ACC112 (cell line): ENCODE results near the gene OGDHL.

Source experiments
- H2AFZ ChIP-seq: fragments of 200-600 bp; sonication (generic); one replicate; pipeline ENCODE4 v1.6.0; 2017; ENCODE audit warnings: antibody characterized with exemption, low read length; ENCODE audit not compliant: unreplicated experiment
- H3K27ac ChIP-seq: fragments of 200-600 bp; sonication (generic); 2 replicates; pipeline ENCODE4 v1.5.1; 2014; ENCODE audit warnings: low read depth, mild to moderate bottlenecking, antibody characterized with exemption, low read length, moderate library complexity
- H3K27me3 ChIP-seq: fragments of 200-600 bp; sonication (generic); 2 replicates; pipeline ENCODE4 v1.6.1; 2014; ENCODE audit warnings: mild to moderate bottlenecking, antibody characterized with exemption, low read length, moderate library complexity, mixed read lengths; ENCODE audit not compliant: insufficient read depth
- H3K36me3 ChIP-seq: fragments of 200-600 bp; sonication (generic); 2 replicates; pipeline ENCODE4 v1.6.1; 2016; ENCODE audit warnings: mild to moderate bottlenecking, antibody characterized with exemption, low read length, moderate library complexity, mixed read lengths; ENCODE audit not compliant: insufficient read depth
- H3K4me1 ChIP-seq: fragments of 200-600 bp; sonication (generic); one replicate; pipeline ENCODE4 v1.6.1; 2016; ENCODE audit warnings: low read length, mixed read lengths; ENCODE audit not compliant: insufficient read depth, unreplicated experiment, control insufficient read depth
- H3K4me3 ChIP-seq: fragments of 200-600 bp; sonication (generic); 2 replicates; pipeline ENCODE4 v1.5.1; 2014; ENCODE audit warnings: mild to moderate bottlenecking, low read depth, low read length
- H3K79me2 ChIP-seq: fragments of 200-600 bp; sonication (generic); one replicate; pipeline ENCODE4 v1.6.0; 2016; ENCODE audit warnings: low read length; ENCODE audit not compliant: control insufficient read depth, unreplicated experiment, insufficient read depth

Gene OGDHL

DNA sequence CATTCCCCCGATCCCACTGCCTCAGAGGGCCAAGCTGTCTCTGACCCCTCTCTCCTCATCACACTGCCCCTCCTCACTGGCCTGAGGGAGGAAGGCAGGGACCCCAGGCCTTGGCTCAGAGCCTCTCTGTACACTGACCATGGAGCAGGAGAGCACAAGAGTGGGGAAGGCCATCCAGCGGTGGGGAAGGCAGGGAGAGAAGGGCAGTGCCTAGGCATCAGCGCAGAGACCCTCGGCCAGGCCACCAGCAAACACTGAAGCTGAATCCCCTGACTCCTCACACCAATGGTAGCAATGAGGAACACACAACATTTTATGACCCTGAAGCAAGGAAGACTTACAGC is 14.8 kb downstream of the OGDHL start:
- no peaks in the 10 kb centered on the region for H3K4me1 ChIP-seq
- no peaks in the 10 kb centered on the region for H3K36me3 ChIP-seq
- no peak overlapping the region for H3K4me3 ChIP-seq
- H3K27ac ChIP-seq, result no peak overlapping the region
- H3K27me3 ChIP-seq, result peaks cover 12% of the 10 kb centered on the region
- no peaks in the 10 kb centered on the region for H3K79me2 ChIP-seq
- no peak overlapping the region for H2AFZ ChIP-seq

DNA sequence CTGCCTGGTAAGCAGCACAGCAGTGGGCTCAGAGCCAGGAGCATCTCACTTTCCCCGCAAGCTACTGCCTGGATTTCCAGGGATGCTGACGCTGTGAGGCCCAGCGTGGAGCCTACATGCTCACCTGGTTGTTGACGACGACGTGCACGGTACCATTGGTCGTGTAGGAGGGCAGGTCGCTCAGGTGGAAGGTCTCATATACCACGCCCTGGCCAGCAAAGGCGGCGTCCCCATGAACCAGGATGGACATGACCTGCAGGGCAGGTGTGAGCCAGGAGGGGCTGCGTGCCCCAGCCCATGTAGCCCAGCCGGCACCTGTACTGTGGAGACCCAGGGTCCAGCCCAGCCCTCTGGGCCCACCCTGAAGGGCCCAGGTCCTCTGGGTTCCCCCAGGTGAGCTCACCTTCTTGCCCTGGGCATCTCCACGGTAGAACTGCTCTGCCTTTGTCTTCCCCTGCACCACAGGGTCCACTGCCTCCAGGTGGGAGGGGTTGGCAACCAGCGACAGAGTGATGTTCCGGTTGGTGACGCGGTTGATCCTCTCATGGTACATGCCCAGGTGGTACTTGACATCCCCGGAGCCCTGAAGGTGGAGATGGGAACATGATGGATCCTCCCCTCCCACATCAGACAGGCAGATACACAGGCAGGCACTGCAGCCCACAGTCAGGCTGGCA is 15.4 kb downstream of the OGDHL start:
- Histone ChIP-seq H3K27ac (no peak overlapping the region), H3K27me3 (peaks cover 12% of the 10 kb centered on the region), H3K36me3 (no peaks in the 10 kb centered on the region), H3K4me3 (no peak overlapping the region), H2AFZ (no peak overlapping the region), H3K79me2 (no peaks in the 10 kb centered on the region), H3K4me1 (no peaks in the 10 kb centered on the region)

DNA sequence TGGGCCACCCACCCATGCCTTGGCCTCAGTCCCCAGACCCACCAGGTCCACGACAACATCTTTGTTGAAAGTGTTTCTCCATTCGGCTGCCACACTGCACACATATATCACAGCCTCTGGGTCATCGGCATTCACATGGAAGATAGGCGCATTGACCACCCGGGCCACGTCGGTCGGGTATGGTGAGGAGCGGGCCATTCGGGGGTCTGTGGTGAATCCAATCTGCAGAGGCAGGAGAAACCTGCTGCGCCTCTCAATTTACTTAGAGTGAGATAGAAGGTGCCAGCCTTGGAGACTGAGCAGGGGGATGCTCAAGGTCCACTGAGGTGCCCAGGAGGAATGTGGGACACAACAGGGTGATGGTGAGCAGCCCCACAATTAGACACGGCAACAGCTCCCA is 16.4 kb downstream of the OGDHL start:
- Histone ChIP-seq H2AFZ (no peak overlapping the region), H3K79me2 (no peaks in the 10 kb centered on the region), H3K4me3 (no peak overlapping the region), H3K27me3 (peaks cover 12% of the 10 kb centered on the region), H3K27ac (no peak overlapping the region), H3K36me3 (no peaks in the 10 kb centered on the region), H3K4me1 (no peaks in the 10 kb centered on the region)

DNA sequence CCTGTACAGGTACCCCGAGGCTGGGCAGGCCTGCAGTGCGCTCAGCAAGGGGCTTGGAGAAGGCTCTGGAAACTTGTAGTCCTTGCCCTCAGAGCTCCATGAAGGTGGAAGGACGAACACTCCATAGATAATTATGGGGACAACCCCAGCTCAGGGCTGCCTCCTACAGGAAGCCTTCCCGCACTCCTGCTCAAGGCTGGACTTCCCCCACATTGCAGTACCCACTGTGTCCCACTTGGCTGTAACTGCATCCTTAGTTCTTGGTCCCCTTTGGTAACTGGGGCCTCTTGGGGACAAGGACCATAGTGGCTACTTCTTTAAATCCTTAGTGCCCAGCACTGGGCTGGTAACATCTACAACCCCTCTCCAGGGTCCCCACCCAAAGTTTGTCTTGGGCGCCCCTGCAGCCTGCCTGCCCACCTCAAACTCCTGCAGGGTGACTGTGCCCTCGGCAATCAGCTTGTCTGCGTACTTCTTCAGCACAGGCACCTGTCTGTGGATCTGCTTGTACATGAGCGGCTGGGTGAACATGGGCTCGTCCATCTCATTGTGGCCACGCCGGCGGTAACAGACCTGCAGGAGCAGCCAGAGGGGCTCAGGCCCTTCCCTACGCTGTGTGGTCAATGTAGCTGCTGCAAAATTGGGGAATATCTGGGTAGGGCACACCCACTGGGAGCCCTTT is 17.1 kb downstream of the OGDHL start:
- Histone ChIP-seq H3K4me3 (no peak overlapping the region), H2AFZ (no peak overlapping the region), H3K4me1 (no peaks in the 10 kb centered on the region), H3K27ac (no peak overlapping the region), H3K79me2 (no peaks in the 10 kb centered on the region), H3K27me3 (peaks cover 12% of the 10 kb centered on the region), H3K36me3 (no peaks in the 10 kb centered on the region)

DNA sequence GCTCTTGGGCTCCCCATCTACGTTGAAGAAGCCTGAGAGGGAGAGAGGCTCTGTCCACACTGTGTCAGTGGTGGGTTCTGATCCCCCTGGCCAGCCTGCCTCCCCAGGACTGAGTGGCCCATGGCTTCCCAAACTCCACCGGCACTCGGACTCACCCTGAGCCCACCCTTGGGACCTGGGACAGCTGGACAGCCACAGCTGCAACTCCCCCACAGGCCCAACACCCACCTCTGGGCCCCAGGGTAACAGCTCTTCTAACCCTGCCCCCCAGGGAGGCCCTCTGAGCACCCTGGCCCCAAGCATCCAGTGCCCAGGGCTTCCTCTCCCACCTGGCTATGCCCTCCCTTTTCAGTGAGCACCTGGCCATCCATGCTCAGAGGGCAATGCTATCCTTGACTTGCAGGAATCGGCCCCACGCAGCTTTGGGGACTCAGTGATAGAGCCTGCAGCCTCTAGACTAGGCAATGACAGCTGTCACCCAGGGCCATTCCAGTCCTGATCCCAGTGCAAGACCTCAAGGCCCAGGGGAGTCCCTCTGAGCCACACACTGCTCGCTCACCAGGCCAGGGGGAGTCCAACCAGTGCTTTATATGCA is 17.9 kb downstream of the OGDHL start:
- Histone ChIP-seq H3K27ac (no peak overlapping the region), H2AFZ (no peak overlapping the region), H3K36me3 (no peaks in the 10 kb centered on the region), H3K79me2 (no peaks in the 10 kb centered on the region), H3K4me3 (no peak overlapping the region), H3K27me3 (peaks cover 12% of the 10 kb centered on the region), H3K4me1 (no peaks in the 10 kb centered on the region)

DNA sequence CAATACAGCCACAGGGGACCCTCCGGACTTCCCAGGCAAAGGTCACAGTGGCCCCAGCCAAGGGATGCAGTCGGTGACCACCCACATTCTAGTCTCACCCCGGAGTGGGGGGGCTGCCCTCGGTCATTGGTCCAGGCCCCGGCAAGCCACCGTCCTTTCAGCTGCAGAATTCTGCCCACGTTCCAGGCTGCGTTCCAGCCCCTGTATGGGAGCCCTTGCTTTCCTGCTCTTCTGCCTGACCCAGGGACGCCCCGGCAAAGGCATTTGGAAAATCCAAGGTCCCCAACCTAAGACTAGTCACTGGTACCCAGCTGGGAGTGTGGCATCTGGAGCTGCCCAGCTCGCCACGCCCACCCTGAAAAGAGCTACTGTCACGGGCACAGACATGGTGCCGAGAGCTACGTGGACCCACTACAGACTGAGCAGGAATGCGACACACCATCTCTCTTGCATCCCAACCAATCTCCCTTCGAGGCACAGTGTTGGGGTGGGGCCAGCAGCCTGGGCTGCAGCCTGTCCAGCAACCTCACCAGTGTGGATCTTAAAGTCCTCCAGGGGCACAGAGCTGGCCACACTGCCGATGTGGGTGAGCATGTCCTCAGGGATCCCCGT is 18.6 kb downstream of the OGDHL start:
- Histone ChIP-seq H3K4me3 (no peak overlapping the region), H3K27ac (no peak overlapping the region), H3K36me3 (no peaks in the 10 kb centered on the region), H3K79me2 (no peaks in the 10 kb centered on the region), H3K27me3 (peaks cover 12% of the 10 kb centered on the region), H2AFZ (no peak overlapping the region), H3K4me1 (no peaks in the 10 kb centered on the region)

DNA sequence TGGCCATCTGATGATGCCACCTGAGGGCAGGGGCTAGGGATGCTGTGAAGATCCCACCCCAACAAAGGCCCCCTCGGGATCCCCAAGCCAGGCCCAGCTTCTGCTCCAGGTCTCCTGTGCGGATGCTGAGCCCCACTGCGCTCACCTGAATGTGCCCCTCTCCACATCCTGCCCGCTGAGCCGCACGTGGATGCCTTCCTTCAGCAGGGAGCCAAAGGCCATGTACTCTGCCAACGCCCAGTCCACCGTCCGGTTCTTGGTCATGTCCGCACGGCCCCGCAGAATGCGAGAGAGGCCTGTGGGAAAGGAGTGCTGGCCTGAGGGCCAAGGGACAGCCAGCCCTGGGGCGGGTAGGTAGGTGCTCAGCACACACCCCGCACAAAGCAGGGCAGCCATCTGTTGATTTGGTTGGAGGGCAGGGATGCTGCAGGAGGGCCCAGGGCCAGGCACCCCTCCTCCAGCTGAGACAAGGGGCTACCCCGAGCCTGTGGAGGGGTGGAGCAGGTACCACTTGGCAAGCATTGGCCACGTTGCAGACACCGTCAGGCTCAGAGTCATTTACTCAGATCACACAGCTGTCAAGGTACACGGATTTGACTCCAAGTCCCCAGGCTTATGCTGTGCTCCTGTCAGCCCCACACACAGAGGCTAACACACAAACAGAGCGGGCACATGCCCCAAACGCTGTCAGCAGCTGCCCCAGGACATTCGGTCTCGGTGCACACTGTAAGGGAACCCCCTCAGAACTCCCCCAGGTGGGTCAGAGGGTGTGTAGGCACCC is 19.2 kb downstream of the OGDHL start:
- H3K27ac ChIP-seq, result no peak overlapping the region
- no peaks in the 10 kb centered on the region for H3K4me1 ChIP-seq
- H2AFZ ChIP-seq, result no peak overlapping the region
- H3K4me3 ChIP-seq, result no peak overlapping the region
- H3K27me3 ChIP-seq, result peaks cover 7% of the 10 kb centered on the region
- no peaks in the 10 kb centered on the region for H3K79me2 ChIP-seq
- H3K36me3 ChIP-seq, result no peaks in the 10 kb centered on the region

DNA sequence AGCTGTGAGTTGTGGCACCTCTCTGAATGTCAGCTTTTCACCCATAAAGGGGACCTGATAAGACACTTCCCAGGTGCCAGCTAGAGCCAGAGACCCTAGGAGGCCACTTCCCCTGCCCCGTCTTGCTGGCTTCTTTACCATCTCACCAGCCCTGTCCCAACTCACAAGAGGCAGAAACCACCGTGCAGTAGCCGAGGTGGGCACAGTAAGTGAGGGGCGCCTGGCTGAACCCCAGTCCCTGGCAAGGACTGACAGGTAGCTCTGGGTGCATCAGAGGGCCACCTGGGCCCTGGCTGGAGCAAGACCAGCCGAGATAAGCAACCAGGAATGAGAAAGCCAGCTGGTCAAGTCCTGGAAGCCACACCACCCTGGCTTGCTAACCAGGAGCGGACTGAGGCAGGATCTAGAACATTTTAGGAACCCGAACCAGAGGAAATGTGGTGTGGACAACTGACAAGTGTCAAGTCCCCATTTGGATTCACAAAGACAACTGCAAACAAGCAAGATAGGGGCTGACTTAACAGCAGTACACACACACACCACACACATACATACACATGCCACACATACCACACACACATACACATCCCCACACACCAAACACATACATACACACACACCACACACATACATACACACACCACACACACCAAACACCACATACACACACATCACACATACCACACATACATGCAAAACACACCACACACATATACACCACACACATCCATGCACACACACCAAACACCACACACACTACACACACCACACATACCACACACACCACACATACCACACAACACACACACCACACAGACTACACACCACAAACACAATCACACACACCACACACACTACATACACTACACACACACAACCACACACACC is 20.8 kb downstream of the OGDHL start:
- Histone ChIP-seq H3K4me1 (no peaks in the 10 kb centered on the region), H3K79me2 (no peaks in the 10 kb centered on the region), H3K27ac (no peak overlapping the region), H3K27me3 (no peaks in the 10 kb centered on the region), H3K4me3 (no peak overlapping the region), H3K36me3 (no peaks in the 10 kb centered on the region), H2AFZ (no peak overlapping the region)

DNA sequence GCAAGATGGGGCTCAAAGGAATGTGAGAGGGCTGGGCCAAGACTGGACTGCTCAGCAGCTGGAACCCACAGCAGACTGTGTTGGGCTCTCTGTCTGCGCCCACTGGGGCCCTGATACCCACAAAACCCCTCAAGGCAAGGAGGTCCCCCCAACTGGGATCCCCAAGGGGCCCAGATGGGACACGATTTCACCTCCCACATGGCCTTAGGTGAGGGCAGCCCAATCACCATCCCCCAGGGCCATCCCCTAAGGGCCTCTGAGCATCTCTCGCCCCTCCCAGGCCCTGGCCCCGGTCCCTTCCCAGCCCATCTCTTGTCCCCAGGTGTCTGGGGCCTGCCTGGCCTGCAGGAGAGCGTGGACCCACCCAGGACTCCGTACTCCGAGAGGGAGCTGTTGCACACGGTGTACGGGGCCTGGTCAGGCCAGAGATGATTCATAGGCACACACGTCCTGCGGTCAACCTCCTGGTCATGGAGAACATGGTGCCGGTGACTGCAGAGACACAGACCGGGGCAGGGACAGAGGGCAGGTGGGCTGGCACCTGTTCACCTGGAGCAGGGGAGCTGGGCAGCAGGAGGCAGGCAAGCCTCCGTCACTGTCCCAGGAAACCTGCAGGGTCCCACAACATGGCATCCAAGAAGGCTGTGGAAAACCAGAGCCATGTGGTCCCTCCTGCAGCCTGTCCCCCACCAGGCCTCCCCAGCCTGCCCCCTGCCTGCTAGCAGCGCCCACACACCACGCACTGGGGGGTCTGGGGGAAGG is 21.6 kb downstream of the OGDHL start:
- Histone ChIP-seq H3K4me1 (no peaks in the 10 kb centered on the region), H3K27ac (no peak overlapping the region), H3K4me3 (no peak overlapping the region), H3K27me3 (no peaks in the 10 kb centered on the region), H2AFZ (no peak overlapping the region), H3K36me3 (no peaks in the 10 kb centered on the region), H3K79me2 (no peaks in the 10 kb centered on the region)
